Gastroesophageal sphincter (tissue), 3 donors: ENCODE results near the gene ANG.

Source experiments
- POLR2A ChIP-seq, 2 donors: fragments of 450-650 bp; IDR thresholded peaks; one replicate each; pipeline ENCODE4 v1.6.1; 2017; ENCODE audit warnings: antibody characterized with exemption in 2 of 2, mild to moderate bottlenecking in 2 of 2, moderate library complexity in 1 of 2
- POLR2AphosphoS5 ChIP-seq: sonication (generic); formaldehyde crosslinking; IDR thresholded peaks from one replicate; pipeline ENCODE4 v1.6.1; 2017; ENCODE audit warnings: antibody characterized with exemption
- TF ChIP-seq, protein P1 (sequence below), 4 experiments: fragments of 200-600 bp in 2 of 4; fragments of 450-650 bp in 2 of 4; sonication (generic) in 1 of 4; IDR thresholded peaks; one replicate each; pipeline ENCODE4 v1.5.1; 2017 to 2019; ENCODE audit warnings: antibody characterized with exemption in 4 of 4, mild to moderate bottlenecking in 2 of 4, moderate library complexity in 2 of 4

DNA sequence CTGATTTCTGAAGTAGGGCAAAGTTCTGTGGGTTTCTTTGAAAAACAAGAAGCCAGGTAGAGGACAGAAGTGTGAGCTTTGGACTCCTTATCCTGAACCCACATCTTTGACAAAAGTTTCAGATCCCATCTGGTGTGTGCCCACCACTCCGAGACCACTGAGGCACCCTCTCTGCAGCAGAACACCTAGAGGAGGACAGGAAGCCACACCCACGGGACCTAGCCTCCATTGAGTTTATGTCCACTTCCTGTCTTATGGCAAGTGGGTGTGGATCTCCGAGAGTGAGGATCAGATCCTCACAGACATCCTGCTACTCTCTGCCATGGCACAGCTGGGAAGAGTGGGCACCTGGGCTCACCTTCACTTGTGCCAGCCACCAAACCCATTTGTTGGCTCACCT is 30.3 kb upstream of the ANG start:
- TF ChIP-seq, protein P1, sequence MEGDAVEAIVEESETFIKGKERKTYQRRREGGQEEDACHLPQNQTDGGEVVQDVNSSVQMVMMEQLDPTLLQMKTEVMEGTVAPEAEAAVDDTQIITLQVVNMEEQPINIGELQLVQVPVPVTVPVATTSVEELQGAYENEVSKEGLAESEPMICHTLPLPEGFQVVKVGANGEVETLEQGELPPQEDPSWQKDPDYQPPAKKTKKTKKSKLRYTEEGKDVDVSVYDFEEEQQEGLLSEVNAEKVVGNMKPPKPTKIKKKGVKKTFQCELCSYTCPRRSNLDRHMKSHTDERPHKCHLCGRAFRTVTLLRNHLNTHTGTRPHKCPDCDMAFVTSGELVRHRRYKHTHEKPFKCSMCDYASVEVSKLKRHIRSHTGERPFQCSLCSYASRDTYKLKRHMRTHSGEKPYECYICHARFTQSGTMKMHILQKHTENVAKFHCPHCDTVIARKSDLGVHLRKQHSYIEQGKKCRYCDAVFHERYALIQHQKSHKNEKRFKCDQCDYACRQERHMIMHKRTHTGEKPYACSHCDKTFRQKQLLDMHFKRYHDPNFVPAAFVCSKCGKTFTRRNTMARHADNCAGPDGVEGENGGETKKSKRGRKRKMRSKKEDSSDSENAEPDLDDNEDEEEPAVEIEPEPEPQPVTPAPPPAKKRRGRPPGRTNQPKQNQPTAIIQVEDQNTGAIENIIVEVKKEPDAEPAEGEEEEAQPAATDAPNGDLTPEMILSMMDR (IDR thresholded peaks at IDR 0.05), result no peak
- TF ChIP-seq POLR2A (IDR thresholded peaks at IDR 0.05) (no peak), POLR2AphosphoS5 (no peak)
